K562 (cell line): ENCODE results near the gene CBX2. TPM values are rescaled to one million over a fixed set of nuclear protein-coding genes. Genes with fewer than 3 reads are reported as not detected.

Source experiments
- ATAC-seq: fragments of 200-7000 bp; cut with Tn5 transposase; 3 replicates; pipeline ENCODE4 v1.9.1; 2020; ENCODE audit warnings: moderate library complexity
- BruUV-seq: library from RNA; stranded (reverse); fragments of 400-500 nt; replicated peaks from 2 replicates; lab custom pipeline; 2021; lab: Mats Ljungman, UMichigan
- CTCF ChIA-PET: fragments of 300-600 bp; formaldehyde crosslinking; extraction: SDS; loops from one replicate; lab custom pipeline; 2021; ENCODE audit warnings: low intra/inter-chr PET ratio; lab: Yijun Ruan, JAX
- POLR2A ChIA-PET: fragments of 300-600, 350-650 bp; sonication (Branson Sonifier 250); formaldehyde crosslinking; extraction: SDS; loops from one replicate; lab custom pipeline; 2021; ENCODE audit warnings: antibody characterized with exemption, inconsistent platforms; lab: Yijun Ruan, JAX
- DNase-seq, 4 experiments: peaks; one replicate each; pipeline versions ENCODE4 v3.0.0 to v3.0.0-alpha.2; 2011 to 2018; ENCODE audit warnings: low spot score in 3 of 4, mixed read lengths in 3 of 4; ENCODE audit errors: extremely low read depth in 1 of 4
- FAIRE-seq: peaks from 2 replicates; lab custom pipeline; 2011; peaks lifted over from hg19 to GRCh38; lab: Jason Lieb, UNC
- H2AFZ ChIP-seq: 2 replicates; pipeline ENCODE4 v1.6.0; 2011; ENCODE audit warnings: low read depth, low read length, control low read depth, inconsistent platforms
- H3K27ac ChIP-seq: fragments of 200-600 bp; 3 replicates; pipeline ENCODE4 v1.8.0; 2011; ENCODE audit warnings: low read depth, mild to moderate bottlenecking, control low read depth, inconsistent platforms, low read length, moderate library complexity, mixed read lengths; ENCODE audit errors: extremely low read depth
- H3K27me3 ChIP-seq, 2 experiments: fragments of 300-600 bp in 1 of 2; 2 replicates in 1 of 2; 3 replicates in 1 of 2; pipeline versions ENCODE4 v1.6.0 to v1.8.0; 2011; ENCODE audit warnings: inconsistent platforms in 2 of 2, low read length in 2 of 2, mild to moderate bottlenecking in 1 of 2, mixed read lengths in 1 of 2, moderate library complexity in 1 of 2; ENCODE audit not compliant: control insufficient read depth in 2 of 2, insufficient read depth in 2 of 2
- H3K36me3 ChIP-seq: fragments of 300-600 bp; 3 replicates; pipeline ENCODE4 v1.8.0; 2011; ENCODE audit warnings: mild to moderate bottlenecking, low read length, inconsistent platforms; ENCODE audit not compliant: control insufficient read depth, insufficient read depth
- H3K4me1 ChIP-seq, 2 experiments: fragments of 200-600 bp in 1 of 2; replicated peaks in 1 of 2; 2 replicates in 1 of 2; 3 replicates in 1 of 2; pipeline versions ENCODE4 v1.5.1 to v1.8.0; 2011; ENCODE audit warnings: inconsistent platforms in 2 of 2, low read length in 2 of 2, mild to moderate bottlenecking in 1 of 2, mixed read lengths in 1 of 2, moderate library complexity in 1 of 2; ENCODE audit not compliant: control insufficient read depth in 2 of 2, insufficient read depth in 2 of 2
- H3K4me2 ChIP-seq: 2 replicates; pipeline ENCODE4 v1.6.1; 2011; ENCODE audit warnings: low read length, control low read depth, inconsistent platforms, mixed read lengths; ENCODE audit not compliant: insufficient read depth
- H3K4me3 ChIP-seq: fragments of 200-600 bp; sonication (generic), shearing (Covaris generic); 2 replicates; pipeline ENCODE4 v1.5.1; 2016; ENCODE audit warnings: control low read depth, inconsistent platforms
- H3K79me2 ChIP-seq: fragments of 200-600 bp; 3 replicates; pipeline ENCODE4 v1.8.0; 2011; ENCODE audit warnings: low read length, inconsistent platforms; ENCODE audit not compliant: control insufficient read depth, insufficient read depth
- H3K9ac ChIP-seq, 2 experiments: 2 replicates each; pipeline versions ENCODE4 v1.6.0 to v1.6.1; 2011; ENCODE audit warnings: low read depth in 2 of 2, low read length in 2 of 2, control low read depth in 1 of 2, inconsistent platforms in 1 of 2, mild to moderate bottlenecking in 1 of 2, mixed read lengths in 1 of 2; ENCODE audit not compliant: insufficient read depth in 1 of 2
- H3K9me1 ChIP-seq: one replicate; pipeline ENCODE4 v1.6.0; 2011; ENCODE audit warnings: inconsistent platforms, mild to moderate bottlenecking, low read length, moderate library complexity; ENCODE audit not compliant: control insufficient read depth, insufficient read depth
- H3K9me3 ChIP-seq: replicated peaks from 2 replicates; pipeline ENCODE4 v1.5.1; 2011; ENCODE audit warnings: low read depth, low read length, inconsistent platforms; ENCODE audit not compliant: control insufficient read depth, insufficient read depth
- H4K20me1 ChIP-seq: replicated peaks from 2 replicates; pipeline ENCODE4 v1.6.1; 2011; ENCODE audit warnings: low read length, inconsistent platforms, mixed read lengths; ENCODE audit not compliant: control insufficient read depth, insufficient read depth
- ARHGAP35 ChIP-seq: fragments of 450-650 bp; IDR thresholded peaks from 2 replicates; pipeline ENCODE4 v1.6.1; 2018; ENCODE audit not compliant: partially characterized antibody
- BMI1 ChIP-seq: fragments of 150-350 bp; IDR thresholded peaks from 2 replicates; pipeline ENCODE4 v1.6.1; 2014; ENCODE audit warnings: low read length
- MAFG ChIP-seq: fragments of 450-650 bp; conservative IDR thresholded peaks from 2 replicates; pipeline ENCODE4 v1.6.1; 2016; ENCODE audit warnings: missing genetic modification characterization, missing compliant biosample characterization
- MIER1 ChIP-seq: fragments of 450-650 bp; IDR thresholded peaks from 2 replicates; pipeline ENCODE4 v1.6.1; 2016; ENCODE audit warnings: antibody characterized with exemption, mild to moderate bottlenecking, low read depth
- NFRKB ChIP-seq: fragments of 450-650 bp; IDR thresholded peaks from 2 replicates; pipeline ENCODE4 v1.6.1; 2016; ENCODE audit warnings: low read depth
- POLR2AphosphoS5 ChIP-seq: IDR thresholded peaks from 2 replicates; pipeline ENCODE4 v1.6.1; 2011; ENCODE audit warnings: mild to moderate bottlenecking, low read depth, low read length, moderate library complexity; ENCODE audit not compliant: control insufficient read depth, insufficient read depth
- PPARD ChIP-seq: fragments of 250-450 bp; sonication (Bioruptor Pico); IDR thresholded peaks from 2 replicates; pipeline ENCODE4 v1.8.0; 2022; ENCODE audit warnings: inconsistent platforms, mild to moderate bottlenecking, moderate library complexity
- SMAD3 ChIP-seq: fragments of 450-650 bp; formaldehyde crosslinking; conservative IDR thresholded peaks from 2 replicates; pipeline ENCODE4 v1.4.0; 2020; ENCODE audit warnings: mild to moderate bottlenecking
- SUPT5H ChIP-seq: fragments of 450-650 bp; IDR thresholded peaks from 2 replicates; pipeline ENCODE4 v1.6.1; 2016
- ZBTB11 ChIP-seq, 3 experiments: fragments of 200-800 bp in 1 of 3; fragments of 250-450 bp in 1 of 3; fragments of 450-650 bp in 1 of 3; sonication (Bioruptor Pico) in 1 of 3; sonication (Bioruptor generic) in 1 of 3; formaldehyde crosslinking in 1 of 3; IDR thresholded peaks; 2 replicates each; pipeline versions ENCODE4 v1.6.1 to v1.8.0; 2016 to 2022; ENCODE audit warnings: mild to moderate bottlenecking in 2 of 3, missing genetic modification characterization in 2 of 3, missing compliant biosample characterization in 1 of 3, moderate library complexity in 1 of 3
- ZC3H4 ChIP-seq: sonication (generic); formaldehyde crosslinking; IDR thresholded peaks from 2 replicates; pipeline ENCODE4 v1.9.0; 2021; ENCODE audit warnings: missing genetic modification reagents, borderline replicate concordance
- WGBS: fragments of 100-300 bp; shearing (Covaris generic); methylation state at CpG from one replicate; pipeline ENCODE4 v1.1.6; 2016; ENCODE audit warnings: low coverage, mixed read lengths; ENCODE audit not compliant: insufficient coverage; ENCODE audit errors: missing lambda C conversion rate; 5-methylcytosine and 5-hydroxymethylcytosine counted together
- in situ Hi-C: fragments of 300-500 bp; cut with MboI; formaldehyde crosslinking; loops from 4 replicates; pipeline ENCODE4 v1.15.0; 2018; ENCODE audit warnings: inconsistent platforms, mixed read lengths
- intact Hi-C: fragments of 100-400 bp; cut with micrococcal nuclease; formaldehyde crosslinking; loops from 2 replicates; pipeline ENCODE4 v1.14.2; 2022
- polyA plus RNA-seq, 8 experiments: library from polyadenylated mRNA; depleted of rRNA in 4 of 8; stranded (reverse) in 5 of 8; unstranded in 3 of 8; fragments of >200 nt; fragmentation: Nextera tagmentation in 2 of 8; fragmentation: Illumina TruSeq in 1 of 8; extraction: Ambion mirVana in 2 of 8; extraction: Trizol in 1 of 8; gene quantifications; 2 replicates each; pipeline versions ENCODE4 v1.2.1 to v1.2.3, GENCODE V29; 2011 to 2014; ENCODE audit warnings: inconsistent platforms in 1 of 8, missing spikeins in 1 of 8
- total RNA-seq, 7 experiments: library from RNA; depleted of rRNA in 6 of 7; stranded (reverse); fragments of >200 nt in 6 of 7; fragmentation: Illumina TruSeq in 2 of 7; extraction: Trizol in 2 of 7; gene quantifications; 2 replicates each; pipeline versions ENCODE4 v1.2.1 to v1.2.3, GENCODE V29; 2011 to 2021; ENCODE audit warnings: low replicate concordance in 1 of 7
- TF ChIP-seq, protein P1 (sequence below): fragments of 450-650 bp; IDR thresholded peaks from 2 replicates; pipeline ENCODE4 v1.6.1; 2018; ENCODE audit not compliant: partially characterized antibody

Gene CBX2
- total and polyA plus RNA-seq, 9 of the 15 experiments (the other 6 are each of a cell fraction or from before 2014, with no cell fraction given), result 0.66 to 26.9 (median 13.9) TPM

- H3K4me2 ChIP-seq, result peak overlapping the region; percentile 78
- H3K27ac ChIP-seq, result peak overlapping the region; percentile 99
- POLR2A ChIA-PET, result interaction anchor here (0.7 to 17.8 kb wide), 5 partner anchors 18 to 91 kb away, joined by 3 to 386 read pairs (median 4); no protein-coding TSS in a partner anchor
- TF ChIP-seq POLR2AphosphoS5 (peak; percentile 0), ARHGAP35 (no peak), BMI1 (no peak), ZBTB11 (CRISPR knock-in tag; IDR thresholded peaks at IDR 0.05) (0 out of 6 replicates have a peak, but pooled peaks of 1 of the 3 experiments have one; percentile 10), SUPT5H (0 out of 2 replicates have a peak, but pooled peaks have one; percentile 35), NFRKB (peak; percentile 2; the same call in 1 of the 2 replicates), ZC3H4 (CRISPR knock-in tag) (peak; percentile 89; the same call in 1 of the 2 replicates), MAFG (tag) (no peak), SMAD3 (0 out of 2 replicates have a peak, but pooled peaks have one; percentile 27), MIER1 (no peak), PPARD (no peak)
- TF ChIP-seq, protein P1, sequence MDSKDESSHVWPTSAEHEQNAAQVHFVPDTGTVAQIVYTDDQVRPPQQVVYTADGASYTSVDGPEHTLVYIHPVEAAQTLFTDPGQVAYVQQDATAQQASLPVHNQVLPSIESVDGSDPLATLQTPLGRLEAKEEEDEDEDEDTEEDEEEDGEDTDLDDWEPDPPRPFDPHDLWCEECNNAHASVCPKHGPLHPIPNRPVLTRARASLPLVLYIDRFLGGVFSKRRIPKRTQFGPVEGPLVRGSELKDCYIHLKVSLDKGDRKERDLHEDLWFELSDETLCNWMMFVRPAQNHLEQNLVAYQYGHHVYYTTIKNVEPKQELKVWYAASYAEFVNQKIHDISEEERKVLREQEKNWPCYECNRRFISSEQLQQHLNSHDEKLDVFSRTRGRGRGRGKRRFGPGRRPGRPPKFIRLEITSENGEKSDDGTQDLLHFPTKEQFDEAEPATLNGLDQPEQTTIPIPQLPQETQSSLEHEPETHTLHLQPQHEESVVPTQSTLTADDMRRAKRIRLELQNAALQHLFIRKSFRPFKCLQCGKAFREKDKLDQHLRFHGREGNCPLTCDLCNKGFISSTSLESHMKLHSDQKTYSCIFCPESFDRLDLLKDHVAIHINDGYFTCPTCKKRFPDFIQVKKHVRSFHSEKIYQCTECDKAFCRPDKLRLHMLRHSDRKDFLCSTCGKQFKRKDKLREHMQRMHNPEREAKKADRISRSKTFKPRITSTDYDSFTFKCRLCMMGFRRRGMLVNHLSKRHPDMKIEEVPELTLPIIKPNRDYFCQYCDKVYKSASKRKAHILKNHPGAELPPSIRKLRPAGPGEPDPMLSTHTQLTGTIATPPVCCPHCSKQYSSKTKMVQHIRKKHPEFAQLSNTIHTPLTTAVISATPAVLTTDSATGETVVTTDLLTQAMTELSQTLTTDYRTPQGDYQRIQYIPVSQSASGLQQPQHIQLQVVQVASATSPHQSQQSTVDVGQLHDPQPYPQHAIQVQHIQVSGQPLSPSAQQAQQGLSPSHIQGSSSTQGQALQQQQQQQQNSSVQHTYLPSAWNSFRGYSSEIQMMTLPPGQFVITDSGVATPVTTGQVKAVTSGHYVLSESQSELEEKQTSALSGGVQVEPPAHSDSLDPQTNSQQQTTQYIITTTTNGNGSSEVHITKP, result no peak
These were observed 54.5 kb downstream of the CBX2 start for GRCh38 chr17:79832218-79833109.

More at GRCh38 chr17:79832218-79833109, 54.5 kb downstream of the CBX2 start:
- Histone ChIP-seq H3K4me3 (peak overlapping the region; percentile 48), H3K36me3 (peaks cover 33% of the 10 kb centered on the region; the same call in 1 of the 3 replicates), H3K27me3 (no peaks in the 10 kb centered on the region), H3K9me3 (no peaks in the 10 kb centered on the region), H3K4me1 (peaks cover 66 to 93% of the 10 kb centered on the region in 2 experiments), H3K9ac (peak overlapping the region; percentile 86 to 93), H3K9me1 (peaks cover 4% of the 10 kb centered on the region), H2AFZ (0 out of 2 replicates have a peak overlapping the region, but pooled peaks have one; percentile 18), H4K20me1 (peaks cover 17% of the 10 kb centered on the region), H3K79me2 (peaks cover 65% of the 10 kb centered on the region)
- ATAC-seq, result peak; percentile 25
- CTCF ChIA-PET, result interaction anchor here (1.9 kb wide), 1 partner anchor 42 kb away, joined by 8 read pairs; no protein-coding TSS in a partner anchor
- in situ Hi-C loops, result no loop called here
- WGBS, result 1% methylated on average over 25 of the region's 72 CpGs
- FAIRE-seq, result no peak
- intact Hi-C loops, result loop anchor here (2.0 to 10.0 kb wide), 2 partner anchors 22 to 88 kb away; no protein-coding TSS in a partner anchor
- no TSS peak for BruUV-seq
- peak; percentile 64 to 80 (median 66) for DNase-seq
